ENCODE measurements around the gene SLC11A1.

SLC11A1 gene

DNA sequence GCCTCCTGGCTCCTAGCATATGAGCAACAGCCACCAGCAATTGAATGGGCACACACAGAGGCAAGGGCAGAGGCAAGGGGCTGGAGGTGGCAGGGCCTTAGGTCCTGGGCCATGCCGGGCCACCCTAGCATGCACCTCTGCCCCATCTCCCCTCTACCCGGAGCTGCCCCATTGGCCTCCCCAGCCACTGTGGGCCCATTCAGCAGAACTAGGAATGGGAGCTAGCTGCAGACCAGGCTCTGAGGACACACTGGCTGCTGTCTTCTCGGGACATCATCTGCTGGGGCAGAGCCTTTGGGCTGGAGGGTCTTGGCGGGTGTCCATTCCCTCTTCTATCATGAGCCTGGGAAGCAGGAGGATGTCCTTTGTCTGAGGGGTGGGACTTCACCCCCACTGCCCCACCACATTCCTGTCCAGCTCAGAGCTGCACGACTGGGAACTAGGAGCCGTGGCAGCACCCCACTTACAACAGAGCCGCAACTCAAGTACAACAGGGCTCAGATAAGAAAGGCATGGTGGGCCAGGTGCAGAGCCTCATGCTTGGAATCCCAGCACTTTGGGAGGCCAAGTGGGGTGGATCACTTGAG is 37.6 kb downstream of the SLC11A1 start (continued):
- TF ChIP-seq, protein P1, sequence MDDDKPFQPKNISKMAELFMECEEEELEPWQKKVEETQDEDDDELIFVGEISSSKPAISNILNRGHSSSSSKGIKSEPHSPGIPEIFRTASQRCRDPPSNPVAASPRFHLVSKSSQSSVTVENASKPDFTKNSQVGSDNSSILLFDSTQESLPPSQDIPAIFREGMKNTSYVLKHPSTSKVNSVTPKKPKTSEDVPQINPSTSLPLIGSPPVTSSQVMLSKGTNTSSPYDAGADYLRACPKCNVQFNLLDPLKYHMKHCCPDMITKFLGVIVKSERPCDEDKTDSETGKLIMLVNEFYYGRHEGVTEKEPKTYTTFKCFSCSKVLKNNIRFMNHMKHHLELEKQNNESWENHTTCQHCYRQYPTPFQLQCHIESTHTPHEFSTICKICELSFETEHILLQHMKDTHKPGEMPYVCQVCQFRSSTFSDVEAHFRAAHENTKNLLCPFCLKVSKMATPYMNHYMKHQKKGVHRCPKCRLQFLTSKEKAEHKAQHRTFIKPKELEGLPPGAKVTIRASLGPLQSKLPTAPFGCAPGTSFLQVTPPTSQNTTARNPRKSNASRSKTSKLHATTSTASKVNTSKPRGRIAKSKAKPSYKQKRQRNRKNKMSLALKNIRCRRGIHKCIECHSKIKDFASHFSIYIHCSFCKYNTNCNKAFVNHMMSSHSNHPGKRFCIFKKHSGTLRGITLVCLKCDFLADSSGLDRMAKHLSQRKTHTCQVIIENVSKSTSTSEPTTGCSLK (tag by site-specific recombination; IDR thresholded peaks at IDR 0.05) = no peak
- TF ChIP-seq, protein P2, sequence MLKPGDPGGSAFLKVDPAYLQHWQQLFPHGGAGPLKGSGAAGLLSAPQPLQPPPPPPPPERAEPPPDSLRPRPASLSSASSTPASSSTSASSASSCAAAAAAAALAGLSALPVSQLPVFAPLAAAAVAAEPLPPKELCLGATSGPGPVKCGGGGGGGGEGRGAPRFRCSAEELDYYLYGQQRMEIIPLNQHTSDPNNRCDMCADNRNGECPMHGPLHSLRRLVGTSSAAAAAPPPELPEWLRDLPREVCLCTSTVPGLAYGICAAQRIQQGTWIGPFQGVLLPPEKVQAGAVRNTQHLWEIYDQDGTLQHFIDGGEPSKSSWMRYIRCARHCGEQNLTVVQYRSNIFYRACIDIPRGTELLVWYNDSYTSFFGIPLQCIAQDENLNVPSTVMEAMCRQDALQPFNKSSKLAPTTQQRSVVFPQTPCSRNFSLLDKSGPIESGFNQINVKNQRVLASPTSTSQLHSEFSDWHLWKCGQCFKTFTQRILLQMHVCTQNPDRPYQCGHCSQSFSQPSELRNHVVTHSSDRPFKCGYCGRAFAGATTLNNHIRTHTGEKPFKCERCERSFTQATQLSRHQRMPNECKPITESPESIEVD (tag by site-specific recombination; IDR thresholded peaks at IDR 0.05) = no peak
- TF ChIP-seq ZNF266 (tag by site-specific recombination; IDR thresholded peaks at IDR 0.05; ENCODE audit: low read depth) (no peak), ZNF529 (tag by site-specific recombination; IDR thresholded peaks at IDR 0.05; ENCODE audit: insufficient replicate concordance) (no peak), PRDM1 (tag by site-specific recombination; IDR thresholded peaks at IDR 0.05) (no peak), ZNF521 (tag by site-specific recombination; IDR thresholded peaks at IDR 0.05) (no peak), ZNF768 (tag by site-specific recombination; IDR thresholded peaks at IDR 0.05) (no peak), ZNF837 (tag by site-specific recombination; IDR thresholded peaks at IDR 0.05) (no peak), ZFP69B (tag by site-specific recombination; IDR thresholded peaks at IDR 0.05) (no peak), ZNF623 (tag by site-specific recombination; IDR thresholded peaks at IDR 0.05) (no peak)
- TF ChIP-seq, protein P3, sequence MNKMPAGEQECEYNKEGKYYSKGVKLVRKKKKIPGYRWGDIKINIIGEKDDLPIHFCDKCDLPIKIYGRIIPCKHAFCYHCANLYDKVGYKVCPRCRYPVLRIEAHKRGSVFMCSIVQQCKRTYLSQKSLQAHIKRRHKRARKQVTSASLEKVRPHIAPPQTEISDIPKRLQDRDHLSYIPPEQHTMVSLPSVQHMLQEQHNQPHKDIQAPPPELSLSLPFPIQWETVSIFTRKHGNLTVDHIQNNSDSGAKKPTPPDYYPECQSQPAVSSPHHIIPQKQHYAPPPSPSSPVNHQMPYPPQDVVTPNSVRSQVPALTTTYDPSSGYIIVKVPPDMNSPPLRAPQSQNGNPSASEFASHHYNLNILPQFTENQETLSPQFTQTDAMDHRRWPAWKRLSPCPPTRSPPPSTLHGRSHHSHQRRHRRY (tag by site-specific recombination; IDR thresholded peaks at IDR 0.05) = no peak
- TF ChIP-seq, protein P4, sequence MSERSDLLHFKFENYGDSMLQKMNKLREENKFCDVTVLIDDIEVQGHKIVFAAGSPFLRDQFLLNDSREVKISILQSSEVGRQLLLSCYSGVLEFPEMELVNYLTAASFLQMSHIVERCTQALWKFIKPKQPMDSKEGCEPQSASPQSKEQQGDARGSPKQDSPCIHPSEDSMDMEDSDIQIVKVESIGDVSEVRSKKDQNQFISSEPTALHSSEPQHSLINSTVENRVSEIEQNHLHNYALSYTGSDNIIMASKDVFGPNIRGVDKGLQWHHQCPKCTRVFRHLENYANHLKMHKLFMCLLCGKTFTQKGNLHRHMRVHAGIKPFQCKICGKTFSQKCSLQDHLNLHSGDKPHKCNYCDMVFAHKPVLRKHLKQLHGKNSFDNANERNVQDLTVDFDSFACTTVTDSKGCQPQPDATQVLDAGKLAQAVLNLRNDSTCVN (tag by site-specific recombination; optimal IDR thresholded peaks at IDR 0.05) = no peak

DNA sequence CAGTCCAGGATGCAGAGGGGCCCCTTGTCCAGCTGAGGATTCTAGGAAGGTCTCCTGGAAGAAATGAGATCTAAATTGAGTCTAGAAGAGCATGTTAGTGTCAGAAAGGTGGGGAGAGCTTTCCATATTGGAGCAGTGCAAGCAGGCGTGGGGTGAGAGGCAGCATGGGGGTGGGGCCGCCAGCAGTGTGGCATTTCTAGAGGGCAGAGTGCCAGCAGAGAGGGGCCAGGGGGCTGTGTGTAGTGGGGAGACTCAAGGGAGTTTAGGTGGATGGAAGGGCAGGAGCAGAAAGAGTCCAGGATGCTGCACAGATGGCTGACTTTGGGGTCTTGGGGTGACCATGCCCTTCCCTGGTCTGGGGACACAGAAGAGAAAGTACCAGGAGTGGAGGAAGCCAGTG is 39.0 kb downstream of the SLC11A1 start:
- POLR2A ChIA-PET = interaction anchor here (0.6 kb wide), 1 partner anchor 111 kb away, joined by 5 read pairs; no protein-coding TSS in a partner anchor
- Histone ChIP-seq H3K4me3 (ENCODE audit: low read depth, low read length) (no peak overlapping the region), H3K4me1 (ENCODE audit: control insufficient read depth, insufficient read depth, low read length) (no peaks in the 10 kb centered on the region), H3K9me3 (ENCODE audit: control insufficient read depth, insufficient read depth, low read depth, low read length) (no peaks in the 10 kb centered on the region), H3K27ac (ENCODE audit: extremely low read depth, low read depth, low read length) (no peak overlapping the region), H3K36me3 (ENCODE audit: control insufficient read depth in 2 of 2, insufficient read depth in 1 of 2, low read length in 2 of 2) (no peaks in the 10 kb centered on the region)
- TF ChIP-seq ZNF777 (tag by site-specific recombination; IDR thresholded peaks at IDR 0.05; ENCODE audit: borderline replicate concordance) (no peak), ZNF266 (tag by site-specific recombination; IDR thresholded peaks at IDR 0.05; ENCODE audit: low read depth) (no peak), ZNF596 (tag by site-specific recombination; IDR thresholded peaks at IDR 0.05) (no peak), ZNF549 (tag by site-specific recombination; IDR thresholded peaks at IDR 0.05) (no peak), ZNF692 (tag by site-specific recombination; IDR thresholded peaks at IDR 0.05) (no peak), ZNF23 (tag by site-specific recombination; IDR thresholded peaks at IDR 0.05; ENCODE audit: borderline replicate concordance) (no peak), ZNF391 (tag by site-specific recombination; IDR thresholded peaks at IDR 0.05; ENCODE audit: borderline replicate concordance, low read depth) (no peak), ZNF843 (tag by site-specific recombination; IDR thresholded peaks at IDR 0.05) (no peak), ZBTB8A (tag by site-specific recombination; IDR thresholded peaks at IDR 0.05) (no peak), TCF7L2 (IDR thresholded peaks at IDR 0.05; ENCODE audit: borderline replicate concordance, low read depth, low read length) (no peak), ZNF211 (tag by site-specific recombination; IDR thresholded peaks at IDR 0.05; ENCODE audit: low read depth) (no peak)
- CTCF ChIA-PET = no interaction called here
